Activated naive CD8-positive, alpha-beta T cell treated with anti-CD3 and anti-CD28 coated beads, Interleukin-2, amount 50 U/mL, for 24 hours (primary cell): ENCODE data around the gene RYR1.

Experiments
- ATAC-seq: fragments of 150-1000 bp; cut with Tn5 transposase; one replicate; pipeline ENCODE4 v1.10.0; 2021
- DNase-seq: peaks from one replicate; pipeline ENCODE4 v3.0.0; 2021
- H3K27ac Mint-ChIP-seq: one replicate; pipeline ENCODE4 v1.8.0; 2021; ENCODE audit warnings: mild to moderate bottlenecking, mixed read lengths
- H3K27me3 Mint-ChIP-seq: one replicate; pipeline ENCODE4 v1.8.0; 2021; ENCODE audit warnings: mixed read lengths
- H3K36me3 Mint-ChIP-seq: one replicate; pipeline ENCODE4 v1.8.0; 2021; ENCODE audit warnings: low read depth, mixed read lengths
- H3K4me1 Mint-ChIP-seq: one replicate; pipeline ENCODE4 v1.8.0; 2021; ENCODE audit warnings: mixed read lengths
- H3K4me3 Mint-ChIP-seq: one replicate; pipeline ENCODE4 v1.8.0; 2021; ENCODE audit warnings: mild to moderate bottlenecking, moderate library complexity, mixed read lengths
- H3K9me3 Mint-ChIP-seq: one replicate; pipeline ENCODE4 v1.8.0; 2021; ENCODE audit warnings: mixed read lengths

Gene RYR1

DNA sequence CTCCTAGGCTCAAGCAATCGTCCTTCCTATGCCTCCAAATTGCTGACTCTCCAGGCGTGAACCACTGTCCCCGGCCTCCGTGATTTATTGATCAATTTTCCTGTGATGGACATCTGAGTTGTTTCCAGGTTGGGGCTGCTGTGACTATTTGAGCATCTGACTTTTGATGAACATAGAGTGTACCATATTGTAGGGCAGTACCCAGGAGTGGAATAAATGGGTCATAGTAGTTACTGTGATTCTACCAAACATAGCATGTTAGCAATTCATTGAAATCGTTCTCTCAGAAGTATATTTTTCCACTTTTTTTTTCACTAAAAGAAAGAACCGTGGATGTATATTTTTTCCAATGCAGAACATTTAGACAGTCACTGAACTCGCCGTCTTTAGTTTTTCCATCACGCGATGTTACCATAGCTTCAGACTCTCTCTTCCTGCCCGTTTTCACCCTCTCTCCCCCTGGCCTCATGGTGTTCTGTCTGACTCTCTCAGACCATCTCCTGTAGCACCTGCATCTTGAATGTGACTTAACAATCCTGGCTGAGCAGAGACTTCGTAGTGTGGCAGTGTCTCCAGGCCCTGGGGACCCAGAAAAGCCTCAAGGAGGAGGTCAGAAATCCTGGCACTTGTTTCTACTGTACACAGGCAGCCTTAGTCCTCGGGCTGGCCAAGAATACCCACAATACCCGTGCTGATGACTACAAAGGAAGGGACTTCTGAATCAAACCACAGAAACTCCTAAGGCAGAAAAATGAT is 4.3 kb upstream of the RYR1 start:
- peaks cover 42% of the 10 kb centered on the region for H3K4me1 Mint-ChIP-seq
- DNase-seq (peak; percentile 27), ATAC-seq (peak; percentile 76)
- peak overlapping the region; percentile 38 for H3K4me3 Mint-ChIP-seq
- peaks cover 12% of the 10 kb centered on the region for H3K27me3 Mint-ChIP-seq
- H3K36me3 Mint-ChIP-seq: no peaks in the 10 kb centered on the region
- peak overlapping the region; percentile 93 for H3K27ac Mint-ChIP-seq
- no peaks in the 10 kb centered on the region for H3K9me3 Mint-ChIP-seq

DNA sequence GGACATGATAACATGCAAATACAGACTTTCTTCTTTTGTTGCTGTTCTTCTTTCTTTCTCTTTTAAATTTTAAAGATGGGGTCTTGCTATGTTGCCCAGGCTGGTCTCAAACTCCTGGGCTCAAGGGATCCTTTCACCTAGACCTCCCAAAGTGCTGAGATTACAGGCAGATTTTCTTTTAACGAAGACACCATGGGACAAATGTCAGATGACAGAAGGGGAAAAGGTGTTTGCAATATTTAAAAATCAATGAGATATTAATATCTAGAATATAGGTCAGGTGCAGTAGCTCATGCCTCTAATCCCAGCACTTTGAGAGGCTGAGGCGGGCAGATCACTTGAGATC is 3.7 kb upstream of the RYR1 start:
- Mint-ChIP-seq H3K36me3 (no peaks in the 10 kb centered on the region), H3K27me3 (peaks cover 15% of the 10 kb centered on the region), H3K4me1 (peaks cover 44% of the 10 kb centered on the region), H3K9me3 (no peaks in the 10 kb centered on the region), H3K27ac (peak overlapping the region; percentile 93), H3K4me3 (peak overlapping the region; percentile 38)
- DNase-seq: no peak
- ATAC-seq: no peak

DNA sequence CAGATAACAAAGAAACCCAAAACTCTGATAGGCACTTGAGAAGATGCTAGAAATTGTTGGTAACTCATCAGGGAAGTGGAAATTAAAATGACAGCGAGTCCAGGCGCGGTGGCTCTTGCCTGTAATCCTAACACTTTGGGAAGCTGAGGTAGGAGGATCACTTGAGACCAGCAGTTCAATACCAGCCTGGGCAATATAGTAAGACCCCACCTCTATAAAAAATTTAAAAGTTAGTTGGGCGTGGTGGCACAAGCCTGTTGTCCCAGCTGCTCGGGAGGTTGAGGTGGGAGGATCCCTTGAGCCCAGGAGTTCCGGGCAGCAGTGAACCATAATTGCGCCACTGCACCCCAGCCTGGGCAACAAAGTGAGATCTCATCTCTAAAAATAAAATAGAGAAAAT is 2.6 kb upstream of the RYR1 start:
- ATAC-seq: no peak
- no peak overlapping the region for H3K4me3 Mint-ChIP-seq
- H3K27ac Mint-ChIP-seq: no peak overlapping the region
- no peak for DNase-seq
- H3K27me3 Mint-ChIP-seq: peaks cover 22% of the 10 kb centered on the region
- no peaks in the 10 kb centered on the region for H3K9me3 Mint-ChIP-seq
- no peaks in the 10 kb centered on the region for H3K36me3 Mint-ChIP-seq
- H3K4me1 Mint-ChIP-seq: peaks cover 42% of the 10 kb centered on the region

DNA sequence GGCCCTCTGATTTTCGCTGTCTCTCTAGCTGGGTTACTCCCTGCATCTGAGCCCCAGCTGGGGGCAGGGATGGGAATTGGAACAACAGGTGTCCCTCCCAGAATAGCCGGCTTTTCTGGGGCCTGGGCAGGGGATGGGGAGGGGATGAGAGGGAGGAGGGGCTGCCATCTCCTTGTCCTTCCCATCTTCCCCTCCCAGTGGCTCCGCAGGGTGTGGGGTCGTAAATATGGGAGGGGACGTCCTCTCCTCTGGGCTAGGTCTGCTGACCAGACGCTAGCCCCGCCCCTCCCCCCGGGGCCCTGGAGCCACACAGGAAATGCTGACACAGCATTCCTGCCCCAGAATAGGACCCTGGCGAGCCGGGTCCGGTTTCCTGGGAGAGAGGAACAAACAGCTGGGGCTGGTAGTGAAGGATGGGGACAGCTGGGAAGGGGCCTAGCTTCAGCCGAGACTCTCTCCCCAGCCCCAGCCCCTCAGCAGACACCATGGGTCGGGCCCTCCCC is 1.1 kb downstream of the RYR1 start:
- DNase-seq: no peak
- peaks cover 11% of the 10 kb centered on the region for H3K4me1 Mint-ChIP-seq
- H3K27ac Mint-ChIP-seq: no peak overlapping the region
- H3K4me3 Mint-ChIP-seq: no peak overlapping the region
- H3K36me3 Mint-ChIP-seq: no peaks in the 10 kb centered on the region
- no peaks in the 10 kb centered on the region for H3K9me3 Mint-ChIP-seq
- peaks cover 21% of the 10 kb centered on the region for H3K27me3 Mint-ChIP-seq
- ATAC-seq: no peak

DNA sequence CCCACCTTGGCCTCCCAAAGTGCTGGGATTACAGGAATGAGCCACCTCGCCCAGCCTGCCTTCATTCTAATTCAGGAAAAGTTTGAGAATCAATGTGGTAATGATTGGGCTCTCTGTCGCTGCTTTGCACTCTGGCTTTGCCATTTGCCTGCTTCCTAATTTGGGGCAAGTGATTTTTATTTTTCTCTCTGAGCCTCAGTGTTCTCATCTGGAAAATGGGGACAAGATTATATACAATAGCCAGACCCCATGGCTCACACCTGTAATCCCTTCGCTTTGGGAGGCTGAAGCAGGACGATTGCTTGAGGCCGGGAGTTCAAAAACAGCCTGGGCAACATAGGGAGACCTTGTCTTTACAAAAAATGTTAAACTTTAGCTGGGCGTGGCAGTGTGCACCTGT is 3.8 kb downstream of the RYR1 start:
- ATAC-seq (no peak), DNase-seq (no peak)
- no peaks in the 10 kb centered on the region for H3K9me3 Mint-ChIP-seq
- peaks cover 27% of the 10 kb centered on the region for H3K27me3 Mint-ChIP-seq
- H3K4me1 Mint-ChIP-seq: peaks cover 5% of the 10 kb centered on the region
- H3K4me3 Mint-ChIP-seq: no peak overlapping the region
- H3K36me3 Mint-ChIP-seq: no peaks in the 10 kb centered on the region
- H3K27ac Mint-ChIP-seq: no peak overlapping the region

DNA sequence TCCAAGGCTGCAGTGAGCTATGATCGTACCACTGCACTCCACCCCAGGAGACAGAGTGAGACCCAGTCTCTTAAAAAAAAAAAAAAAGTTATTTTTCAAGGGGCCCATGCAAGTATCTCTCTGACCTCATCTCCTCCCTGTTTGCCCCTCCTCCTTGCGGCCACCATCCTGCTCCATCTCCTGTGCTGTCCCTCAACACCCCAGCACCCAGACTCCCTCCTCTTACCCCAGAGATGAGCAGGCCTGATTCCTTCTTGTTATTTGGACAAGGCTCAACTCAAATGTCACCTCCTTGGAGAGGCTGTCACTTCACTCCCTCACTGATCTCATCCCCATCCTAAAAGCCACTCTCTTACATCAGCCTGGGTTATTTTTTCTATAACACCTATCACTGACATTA is 4.4 kb downstream of the RYR1 start:
- Mint-ChIP-seq H3K4me1 (peaks cover 5% of the 10 kb centered on the region), H3K4me3 (no peak overlapping the region), H3K27me3 (peaks cover 27% of the 10 kb centered on the region), H3K36me3 (no peaks in the 10 kb centered on the region), H3K9me3 (no peaks in the 10 kb centered on the region), H3K27ac (no peak overlapping the region)
- ATAC-seq: no peak
- no peak for DNase-seq

DNA sequence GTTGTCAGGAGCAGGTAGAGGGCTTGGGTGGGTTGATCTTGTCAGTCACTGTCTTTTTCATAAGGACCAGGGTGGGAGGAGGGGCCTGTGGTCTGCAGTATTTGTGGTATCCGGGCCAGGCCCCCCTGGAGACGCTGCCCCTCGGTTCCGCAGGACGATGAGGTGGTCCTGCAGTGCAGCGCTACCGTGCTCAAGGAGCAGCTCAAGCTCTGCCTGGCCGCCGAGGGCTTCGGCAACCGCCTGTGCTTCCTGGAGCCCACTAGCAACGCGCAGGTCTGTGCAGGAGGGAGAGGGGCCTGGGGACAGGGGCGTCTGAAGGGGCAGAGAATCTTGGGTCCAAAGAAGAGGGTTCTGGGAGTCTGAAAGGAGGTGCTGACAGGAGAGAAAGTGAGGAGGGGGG is 7.1 kb downstream of the RYR1 start:
- Mint-ChIP-seq H3K27ac (no peak overlapping the region), H3K4me1 (no peaks in the 10 kb centered on the region), H3K4me3 (no peak overlapping the region), H3K36me3 (no peaks in the 10 kb centered on the region), H3K9me3 (no peaks in the 10 kb centered on the region), H3K27me3 (peaks cover 13% of the 10 kb centered on the region)
- ATAC-seq (no peak), DNase-seq (no peak)

DNA sequence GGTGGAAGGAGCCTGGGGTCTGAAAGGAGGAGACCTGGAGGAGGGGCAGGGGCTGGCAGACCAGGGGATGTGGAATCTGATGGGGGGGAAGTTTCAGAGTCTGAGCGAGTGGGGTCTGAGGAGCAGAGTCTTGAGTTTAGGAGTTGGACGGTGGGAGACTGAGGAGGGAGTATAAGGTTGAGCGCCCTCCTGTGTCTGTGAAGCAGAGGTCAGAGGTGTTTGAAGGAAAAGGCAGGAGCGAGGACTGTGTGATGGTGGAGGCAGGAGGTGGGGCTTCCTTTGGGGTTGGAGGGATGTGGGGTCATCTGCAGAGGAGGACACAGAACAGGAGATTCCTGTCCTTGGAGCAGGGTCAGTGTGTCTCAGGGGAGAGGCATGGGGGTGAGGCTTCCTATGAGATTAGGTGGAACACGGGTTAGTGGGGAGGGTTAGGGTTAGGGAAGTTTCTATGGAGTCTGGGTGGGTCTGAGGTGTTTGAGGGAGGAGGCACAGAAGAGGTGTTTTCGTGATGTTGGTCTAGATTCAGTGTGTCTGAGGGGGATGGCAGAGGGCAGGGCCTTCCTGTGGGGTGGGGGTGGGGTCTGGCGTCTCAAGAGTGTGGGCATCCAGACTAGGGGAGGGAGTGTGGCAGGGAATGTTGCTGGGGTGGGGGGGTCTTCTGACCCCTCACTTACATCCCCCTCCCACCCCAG is 8.3 kb downstream of the RYR1 start:
- DNase-seq (no peak), ATAC-seq (peak; percentile 39)
- Mint-ChIP-seq H3K9me3 (no peaks in the 10 kb centered on the region), H3K4me3 (no peak overlapping the region), H3K27me3 (peaks cover 12% of the 10 kb centered on the region), H3K4me1 (no peaks in the 10 kb centered on the region), H3K27ac (no peak overlapping the region), H3K36me3 (no peaks in the 10 kb centered on the region)

DNA sequence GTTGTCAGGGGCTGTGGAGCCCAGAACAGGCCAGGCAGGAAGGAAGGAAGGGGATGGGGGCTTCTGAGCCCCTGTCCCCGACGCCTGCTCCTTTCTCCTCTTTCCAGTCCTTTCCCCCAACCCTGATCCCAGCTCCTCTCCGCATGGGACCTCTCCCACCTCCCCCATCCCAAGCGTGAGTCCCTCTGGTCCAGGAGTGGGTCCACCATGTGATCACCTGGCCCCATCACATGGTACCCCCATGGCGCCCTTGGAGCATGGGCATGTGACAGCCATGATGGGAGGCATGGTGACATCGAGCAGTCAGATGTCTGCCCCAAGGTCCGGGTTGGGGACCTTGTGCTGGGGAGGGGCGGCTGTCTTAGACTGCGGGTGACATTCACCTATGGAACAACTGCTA is 9.2 kb downstream of the RYR1 start:
- no peak for ATAC-seq
- no peak for DNase-seq
- H3K27ac Mint-ChIP-seq: no peak overlapping the region
- H3K4me3 Mint-ChIP-seq: no peak overlapping the region
- H3K27me3 Mint-ChIP-seq: peaks cover 10% of the 10 kb centered on the region
- no peaks in the 10 kb centered on the region for H3K9me3 Mint-ChIP-seq
- H3K4me1 Mint-ChIP-seq: no peaks in the 10 kb centered on the region
- H3K36me3 Mint-ChIP-seq: no peaks in the 10 kb centered on the region

DNA sequence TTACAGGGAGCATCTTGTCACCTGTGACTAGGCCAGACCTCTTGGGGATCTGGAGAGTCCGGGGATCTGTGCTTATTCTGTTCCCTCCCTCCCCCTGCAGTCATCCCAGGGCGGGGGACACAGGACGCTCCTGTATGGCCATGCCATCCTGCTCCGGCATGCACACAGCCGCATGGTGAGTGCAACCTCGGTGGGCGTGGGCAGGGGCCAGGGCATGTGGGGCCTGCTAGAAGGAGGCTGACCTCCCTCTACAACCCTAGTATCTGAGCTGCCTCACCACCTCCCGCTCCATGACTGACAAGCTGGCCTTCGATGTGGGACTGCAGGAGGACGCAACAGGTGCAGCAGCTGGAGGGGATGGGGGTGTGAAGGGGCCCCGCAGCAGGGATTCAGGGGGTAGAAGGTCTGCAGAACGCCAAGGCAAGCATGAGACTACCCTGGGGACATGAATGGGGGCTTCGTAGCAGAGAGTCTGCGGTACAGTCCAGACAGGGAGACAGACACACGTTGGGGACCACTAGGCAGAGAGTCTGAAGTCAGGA is 10.0 kb downstream of the RYR1 start:
- ATAC-seq: no peak
- Mint-ChIP-seq H3K9me3 (no peaks in the 10 kb centered on the region), H3K27ac (no peak overlapping the region), H3K4me3 (no peak overlapping the region), H3K36me3 (no peaks in the 10 kb centered on the region), H3K4me1 (no peaks in the 10 kb centered on the region), H3K27me3 (peaks cover 8% of the 10 kb centered on the region)
- no peak for DNase-seq

DNA sequence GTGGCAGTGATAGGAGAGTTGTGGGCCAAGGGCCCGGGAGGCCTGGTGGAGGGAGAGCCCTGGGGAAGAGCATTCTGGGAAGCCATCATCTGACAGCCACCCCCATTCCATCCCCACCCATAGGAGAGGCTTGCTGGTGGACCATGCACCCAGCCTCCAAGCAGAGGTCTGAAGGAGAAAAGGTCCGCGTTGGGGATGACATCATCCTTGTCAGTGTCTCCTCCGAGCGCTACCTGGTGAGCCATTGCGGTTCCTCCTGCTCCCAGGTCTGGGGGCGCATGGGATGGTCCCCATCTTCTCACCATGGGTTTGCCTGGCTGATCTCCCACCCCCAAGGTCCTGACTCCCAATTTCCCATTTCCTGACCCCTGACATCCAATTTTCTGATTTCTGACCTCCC is 10.5 kb downstream of the RYR1 start:
- Mint-ChIP-seq H3K4me1 (no peaks in the 10 kb centered on the region), H3K27me3 (peaks cover 11% of the 10 kb centered on the region), H3K36me3 (no peaks in the 10 kb centered on the region), H3K27ac (no peak overlapping the region), H3K9me3 (no peaks in the 10 kb centered on the region), H3K4me3 (no peak overlapping the region)
- ATAC-seq: no peak
- DNase-seq: no peak

DNA sequence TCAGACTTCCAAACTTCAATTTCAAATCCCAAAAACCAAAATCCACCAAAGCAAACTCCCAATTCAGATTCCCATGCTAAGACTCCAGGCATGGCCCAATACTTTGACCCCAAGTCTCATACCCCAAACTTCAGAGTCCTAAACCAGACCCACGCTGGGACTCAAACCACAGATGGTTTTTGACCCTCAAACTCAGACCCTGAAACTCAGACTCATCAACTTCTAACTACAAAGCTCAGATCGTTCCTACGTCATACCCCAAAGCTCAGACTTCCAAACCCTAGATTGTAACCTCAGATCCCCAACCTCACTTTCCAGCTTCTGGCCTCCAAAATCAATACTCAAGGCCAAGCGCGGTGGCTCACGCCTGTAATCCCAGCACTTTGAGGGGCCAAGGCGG is 11.9 kb downstream of the RYR1 start:
- ATAC-seq (no peak), DNase-seq (no peak)
- H3K4me3 Mint-ChIP-seq: no peak overlapping the region
- H3K36me3 Mint-ChIP-seq: no peaks in the 10 kb centered on the region
- peaks cover 18% of the 10 kb centered on the region for H3K27me3 Mint-ChIP-seq
- H3K27ac Mint-ChIP-seq: no peak overlapping the region
- no peaks in the 10 kb centered on the region for H3K4me1 Mint-ChIP-seq
- H3K9me3 Mint-ChIP-seq: no peaks in the 10 kb centered on the region

DNA sequence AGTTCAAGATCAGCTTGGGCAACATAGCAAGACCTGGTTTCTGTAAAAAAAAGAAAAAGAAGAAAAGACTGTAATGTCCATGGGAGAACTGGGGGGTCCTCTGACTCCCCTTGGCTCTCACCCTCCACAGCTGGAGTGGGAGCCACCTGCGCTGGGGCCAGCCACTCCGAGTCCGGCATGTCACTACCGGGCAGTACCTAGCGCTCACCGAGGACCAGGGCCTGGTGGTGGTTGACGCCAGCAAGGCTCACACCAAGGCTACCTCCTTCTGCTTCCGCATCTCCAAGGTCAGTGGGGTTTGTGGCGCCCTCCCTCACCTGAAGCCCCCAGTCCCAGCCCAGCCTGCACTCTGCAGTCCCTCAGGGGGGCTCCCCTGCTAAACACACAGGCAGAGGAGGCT is 14.7 kb downstream of the RYR1 start:
- H3K27me3 Mint-ChIP-seq: peaks cover 13% of the 10 kb centered on the region
- DNase-seq (no peak), ATAC-seq (no peak)
- H3K4me3 Mint-ChIP-seq: no peak overlapping the region
- H3K36me3 Mint-ChIP-seq: no peaks in the 10 kb centered on the region
- H3K9me3 Mint-ChIP-seq: no peaks in the 10 kb centered on the region
- H3K4me1 Mint-ChIP-seq: no peaks in the 10 kb centered on the region
- H3K27ac Mint-ChIP-seq: no peak overlapping the region

DNA sequence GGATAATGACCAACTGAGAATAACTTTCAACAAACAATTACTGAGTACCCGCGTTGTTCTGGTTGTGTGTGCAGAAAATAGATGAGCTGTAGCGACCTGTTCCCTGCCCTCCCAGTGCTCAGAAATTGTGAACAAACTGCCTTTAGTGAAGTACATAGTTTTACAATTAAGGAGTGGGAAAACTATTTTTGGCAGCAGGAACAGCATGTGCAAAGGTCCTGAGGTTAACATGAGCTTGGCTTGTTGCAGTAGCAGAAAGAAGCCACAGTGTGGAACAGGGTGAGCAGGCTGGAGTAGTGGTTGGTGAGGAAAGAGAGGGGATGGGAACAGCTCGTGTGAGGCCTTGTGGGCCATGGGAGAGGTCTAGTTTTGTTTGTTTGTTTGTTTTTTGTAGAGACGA is 16.0 kb downstream of the RYR1 start:
- Mint-ChIP-seq H3K36me3 (no peaks in the 10 kb centered on the region), H3K9me3 (no peaks in the 10 kb centered on the region), H3K4me3 (no peak overlapping the region), H3K27me3 (peaks cover 13% of the 10 kb centered on the region), H3K27ac (no peak overlapping the region), H3K4me1 (peaks cover 3% of the 10 kb centered on the region)
- ATAC-seq: no peak
- DNase-seq: no peak

DNA sequence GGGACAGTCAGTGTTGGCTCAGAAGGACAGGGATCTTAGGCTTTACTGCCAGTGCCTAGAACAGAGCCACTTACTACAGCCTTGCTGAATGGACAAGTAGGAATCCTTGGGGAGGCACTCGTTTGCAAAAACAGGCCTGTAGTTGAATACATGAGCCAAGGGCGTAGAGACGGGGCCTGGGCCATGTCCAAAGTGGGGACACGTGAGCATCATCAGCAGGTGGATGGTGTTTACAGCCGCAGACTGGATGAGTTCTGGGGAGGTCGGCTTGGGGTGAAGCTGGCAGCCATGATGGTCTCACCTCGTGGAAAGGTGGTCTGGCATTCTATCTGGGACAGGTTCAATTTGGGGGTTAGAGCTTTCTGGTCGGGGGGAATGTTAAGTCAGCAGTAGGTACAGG is 17.5 kb downstream of the RYR1 start:
- Mint-ChIP-seq H3K4me3 (no peak overlapping the region), H3K4me1 (peaks cover 3% of the 10 kb centered on the region), H3K36me3 (no peaks in the 10 kb centered on the region), H3K9me3 (no peaks in the 10 kb centered on the region), H3K27ac (no peak overlapping the region), H3K27me3 (peaks cover 13% of the 10 kb centered on the region)
- ATAC-seq (no peak), DNase-seq (no peak)
